ENCODE measurements around the gene MIGA1. TPM values are rescaled to one million over a fixed set of nuclear protein-coding genes. Genes with fewer than 3 reads are reported as not detected.

Gene MIGA1
- total RNA-seq, 2 experiments from 2014 or later = 9.2 to 11.6 TPM

- Mint-ChIP-seq H3K36me3 (peaks cover 7% of the 10 kb centered on the region), H3K9me3 (ENCODE audit: low read depth) (no peaks in the 10 kb centered on the region), H3K27ac (no peak overlapping the region), H3K4me1 (peaks cover 18% of the 10 kb centered on the region), H3K27me3 (peaks cover 5% of the 10 kb centered on the region), H3K4me3 (no peak overlapping the region)
- ATAC-seq (no peak), DNase-seq (no peak)
- CTCF ChIA-PET = no interaction called here
Observed at GRCh38 chr1:77925518-77925917, 146.1 kb downstream of the MIGA1 start.

DNA sequence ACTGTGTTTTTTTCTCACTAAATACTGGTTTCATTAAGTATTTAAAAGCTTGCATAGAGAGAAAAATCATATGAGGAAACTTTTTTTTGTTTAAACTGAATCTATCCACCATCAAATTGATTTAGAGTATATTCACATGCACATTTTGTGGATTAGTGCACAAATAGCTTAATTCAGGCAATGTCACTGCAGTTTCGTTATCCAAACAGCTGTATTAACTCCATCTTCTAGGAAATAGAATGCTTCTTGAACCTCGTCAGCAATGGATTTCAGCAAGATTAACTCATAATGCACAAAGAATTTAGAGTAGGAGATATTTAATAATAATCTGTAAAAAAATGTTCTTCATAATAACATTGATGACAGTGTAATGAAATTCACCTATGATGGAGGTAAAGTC, 146.5 kb downstream of the MIGA1 start:
- DNase-seq (no peak), ATAC-seq (no peak)
- no peaks in the 10 kb centered on the region for H3K9me3 Mint-ChIP-seq (ENCODE audit: low read depth)
- peaks cover 7% of the 10 kb centered on the region for H3K36me3 Mint-ChIP-seq
- peaks cover 5% of the 10 kb centered on the region for H3K27me3 Mint-ChIP-seq
- H3K27ac Mint-ChIP-seq = no peak overlapping the region
- H3K4me3 Mint-ChIP-seq = peak overlapping the region; percentile 78
- CTCF ChIA-PET = no interaction called here
- H3K4me1 Mint-ChIP-seq = peaks cover 21% of the 10 kb centered on the region

GRCh38 chr1:77926561-77927357, 147.3 kb downstream of the MIGA1 start:
- ATAC-seq (peak; percentile 45), DNase-seq (no peak)
- Mint-ChIP-seq H3K36me3 (peaks cover 7% of the 10 kb centered on the region), H3K9me3 (ENCODE audit: low read depth) (no peaks in the 10 kb centered on the region), H3K27me3 (peaks cover 5% of the 10 kb centered on the region), H3K27ac (peak overlapping the region; percentile 75), H3K4me3 (peak overlapping the region; percentile 78), H3K4me1 (peaks cover 21% of the 10 kb centered on the region)
- CTCF ChIA-PET = no interaction called here

DNA sequence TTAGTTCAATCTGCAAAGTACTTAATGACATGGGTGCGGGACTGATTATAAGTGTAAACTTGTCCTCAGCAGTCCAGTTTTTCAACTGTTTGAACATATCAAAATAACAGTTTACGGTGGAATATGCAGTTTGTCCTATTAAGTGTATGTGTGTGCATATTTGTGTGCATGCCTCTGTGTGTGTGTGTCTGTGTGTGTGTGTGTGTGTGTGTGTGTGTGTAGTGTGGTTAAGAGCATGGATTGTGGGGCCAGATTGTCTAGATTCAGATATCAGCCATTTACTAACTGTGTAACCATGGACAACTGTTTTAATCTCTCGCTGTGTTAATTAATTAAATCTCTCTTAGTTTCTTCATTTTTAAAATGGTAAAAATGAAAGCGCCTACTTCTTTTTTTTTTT, 148.0 kb downstream of the MIGA1 start:
- no peak overlapping the region for H3K27ac Mint-ChIP-seq

More for the DNA sequence above, 148.0 kb downstream of the MIGA1 start:
- Mint-ChIP-seq H3K36me3 (peaks cover 7% of the 10 kb centered on the region), H3K4me1 (peaks cover 21% of the 10 kb centered on the region), H3K27me3 (peaks cover 5% of the 10 kb centered on the region), H3K4me3 (peak overlapping the region; percentile 78), H3K9me3 (ENCODE audit: low read depth) (no peaks in the 10 kb centered on the region)
- CTCF ChIA-PET = no interaction called here
- ATAC-seq (no peak), DNase-seq (no peak)

Other genes starting within 250 kb of the MIGA1 start
- 10 to 100 TPM; 32.3 to 32.7 TPM for gene ZZZ3, start 97.0 kb upstream of the MIGA1 start, total RNA-seq
- gene USP33, start 19.8 kb upstream of the MIGA1 start, total RNA-seq = 10 to 100 TPM; 46.2 to 48.5 TPM
- 1 to 10 TPM; 1.4 to 2.7 TPM for gene NEXN, start 109.0 kb downstream of the MIGA1 start, total RNA-seq
- 100 to 1,000 TPM; 220 to 222 TPM for gene FUBP1, start 199.4 kb downstream of the MIGA1 start, total RNA-seq
- 10 to 100 TPM; 11.5 to 23.0 TPM for gene DNAJB4, start 225.3 kb downstream of the MIGA1 start, total RNA-seq

All from activated CD8-positive, alpha-beta memory T cell treated with anti-CD3 and anti-CD28 coated beads, Interleukin-2, amount 10 ng/mL, durations not matched to agents 7 days and 5 days (primary cell).